H1 (cell line): ENCODE results near the gene NTN4. TPM values are rescaled to one million over a fixed set of nuclear protein-coding genes. Genes with fewer than 3 reads are reported as not detected.

Experiments used
- ASH2L ChIP-seq: fragments of 200-600, 300-600 bp; sonication (generic); IDR thresholded peaks from one replicate; pipeline ENCODE4 v1.7.1; 2017; ENCODE audit warnings: low read length
- BRCA1 ChIP-seq: IDR thresholded peaks from 2 replicates; pipeline ENCODE4 v1.6.1; 2012; ENCODE audit warnings: low read depth, low read length, improper control_type of control experiment
- E2F6 ChIP-seq: IDR thresholded peaks from 2 replicates; pipeline ENCODE4 v1.6.1; 2012; ENCODE audit warnings: inconsistent platforms
- JUND ChIP-seq: IDR thresholded peaks from 2 replicates; pipeline ENCODE4 v1.6.1; 2011; ENCODE audit warnings: mild to moderate bottlenecking, improper control_type of control experiment, low read length
- NRF1 ChIP-seq: IDR thresholded peaks from 2 replicates; pipeline ENCODE4 v1.6.1; 2011; ENCODE audit warnings: mild to moderate bottlenecking, low read depth, low read length, improper control_type of control experiment
- POLR2AphosphoS5 ChIP-seq: IDR thresholded peaks from 2 replicates; pipeline ENCODE4 v1.6.1; 2011; ENCODE audit warnings: low read depth, low read length
- POU5F1 ChIP-seq: IDR thresholded peaks from 2 replicates; pipeline ENCODE4 v1.6.1; 2011; ENCODE audit warnings: low read depth, mild to moderate bottlenecking, low read length, moderate library complexity
- RAD21 ChIP-seq, 2 experiments: IDR thresholded peaks in 1 of 2; conservative IDR thresholded peaks in 1 of 2; 2 replicates each; pipeline ENCODE4 v1.6.1; 2011; ENCODE audit warnings: low read depth in 2 of 2, low read length in 2 of 2, improper control_type of control experiment in 1 of 2, inconsistent platforms in 1 of 2, mild to moderate bottlenecking in 1 of 2, moderate library complexity in 1 of 2
- RXRA ChIP-seq: IDR thresholded peaks from 2 replicates; pipeline ENCODE4 v1.6.1; 2011; ENCODE audit warnings: low read depth, mild to moderate bottlenecking, low read length, moderate library complexity; ENCODE audit not compliant: insufficient read depth
- SP1 ChIP-seq: IDR thresholded peaks from 2 replicates; pipeline ENCODE4 v1.6.1; 2011; ENCODE audit warnings: low read depth, low read length
- SUZ12 ChIP-seq: fragments of 200-600 bp; sonication (generic); IDR thresholded peaks from 2 replicates; pipeline ENCODE4 v1.6.1; 2012; ENCODE audit warnings: mild to moderate bottlenecking, inconsistent platforms, low read length, moderate library complexity, mixed read lengths
- polyA plus RNA-seq, 7 experiments: library from polyadenylated mRNA; depleted of rRNA in 3 of 7; stranded (reverse) in 5 of 7; unstranded in 2 of 7; fragments of >200 nt in 5 of 7; fragments of 200-250 nt in 2 of 7; gene quantifications; 1 replicate in 5 of 7; 2 replicates in 1 of 7; 4 replicates in 1 of 7; pipeline versions ENCODE4 v1.2.1 to v1.2.3, GENCODE V29; 2011 to 2013; ENCODE audit warnings: missing spikeins in 2 of 7, mixed read lengths in 2 of 7
- total RNA-seq: library from RNA; stranded (reverse); fragmentation: NEBNext Ultra II Directional; extraction: Animal tissue kit (Norgen Biotek cat#: 25700); gene quantifications from 2 replicates; pipeline ENCODE4 v1.2.1, GENCODE V29; 2021

The NTN4 gene
- total and polyA plus RNA-seq, 2 of the 8 experiments (the other 6 are each of a cell fraction or from before 2014, with no cell fraction given) = 0.74 to 1.3 TPM

GRCh38 chr12:95787274-95787818, 3.2 kb downstream of the NTN4 start (continued):
- TF ChIP-seq E2F6 = no peak
- TF ChIP-seq ASH2L = no peak
- TF ChIP-seq SP1 = no peak
- no peak for TF ChIP-seq JUND
- no peak for TF ChIP-seq RAD21 (IDR thresholded peaks at IDR 0.05 in 1 of 2, conservative IDR thresholded peaks at IDR 0.05 in 1 of 2; ENCODE audit: low read depth in 2 of 2, low read length in 2 of 2)
- TF ChIP-seq RXRA = no peak
- TF ChIP-seq NRF1 = no peak
- TF ChIP-seq POU5F1 = no peak
- TF ChIP-seq SUZ12 = no peak
- no peak for TF ChIP-seq POLR2AphosphoS5
- TF ChIP-seq BRCA1 = no peak
